ENCODE measurements around the gene PLXDC2.

The PLXDC2 gene

GRCh38 chr10:19789607-19790006, 26.6 kb upstream of the PLXDC2 start:
- peaks cover 3% of the 10 kb centered on the region for H3K4me1 Mint-ChIP-seq
- peaks cover 11% of the 10 kb centered on the region for H3K9me3 Mint-ChIP-seq
- no peak for DNase-seq
- H3K27ac Mint-ChIP-seq, result no peak overlapping the region
- TF ChIP-seq CTCF (IDR thresholded peaks at IDR 0.05), result no peak
- H3K27me3 Mint-ChIP-seq (ENCODE audit: low read depth, poor library complexity), result no peaks in the 10 kb centered on the region
- no peaks in the 10 kb centered on the region for H3K36me3 Mint-ChIP-seq (ENCODE audit: low read depth)
- no peak overlapping the region for H3K4me3 Mint-ChIP-seq

GRCh38 chr10:19791032-19791431, 25.2 kb upstream of the PLXDC2 start:
- Mint-ChIP-seq H3K27me3 (ENCODE audit: low read depth, poor library complexity) (no peaks in the 10 kb centered on the region), H3K36me3 (ENCODE audit: low read depth) (no peaks in the 10 kb centered on the region), H3K4me3 (no peak overlapping the region), H3K9me3 (peaks cover 2% of the 10 kb centered on the region), H3K27ac (no peak overlapping the region), H3K4me1 (peaks cover 3% of the 10 kb centered on the region)
- DNase-seq, result no peak
- no peak for TF ChIP-seq CTCF (IDR thresholded peaks at IDR 0.05)

- DNase-seq, result no peak
- TF ChIP-seq CTCF (IDR thresholded peaks at IDR 0.05), result no peak
- H3K9me3 Mint-ChIP-seq, result peaks cover 19% of the 10 kb centered on the region
- H3K4me1 Mint-ChIP-seq, result no peaks in the 10 kb centered on the region
- H3K27me3 Mint-ChIP-seq (ENCODE audit: low read depth, poor library complexity), result no peaks in the 10 kb centered on the region
- peaks cover 13% of the 10 kb centered on the region for H3K36me3 Mint-ChIP-seq (ENCODE audit: low read depth)
- no peak overlapping the region for H3K27ac Mint-ChIP-seq
- H3K4me3 Mint-ChIP-seq, result no peak overlapping the region
Measured at GRCh38 chr10:19795684-19796083, 20.5 kb upstream of the PLXDC2 start.

- no peak for TF ChIP-seq CTCF (IDR thresholded peaks at IDR 0.05)
- no peak for DNase-seq
- no peaks in the 10 kb centered on the region for H3K27me3 Mint-ChIP-seq (ENCODE audit: low read depth, poor library complexity)
Measured at GRCh38 chr10:19800161-19800560, 16.1 kb upstream of the PLXDC2 start.

GRCh38 chr10:19801369-19801768, 14.9 kb upstream of the PLXDC2 start:
- peaks cover 39% of the 10 kb centered on the region for H3K9me3 Mint-ChIP-seq
- no peak overlapping the region for H3K27ac Mint-ChIP-seq
- no peak for TF ChIP-seq CTCF (IDR thresholded peaks at IDR 0.05)
- H3K27me3 Mint-ChIP-seq (ENCODE audit: low read depth, poor library complexity), result no peaks in the 10 kb centered on the region
- no peaks in the 10 kb centered on the region for H3K4me1 Mint-ChIP-seq
- no peak for DNase-seq
- H3K4me3 Mint-ChIP-seq, result no peak overlapping the region
- H3K36me3 Mint-ChIP-seq (ENCODE audit: low read depth), result peaks cover 27% of the 10 kb centered on the region

More at GRCh38 chr10:19800161-19800560, 16.1 kb upstream of the PLXDC2 start:
- peaks cover 20% of the 10 kb centered on the region for H3K36me3 Mint-ChIP-seq (ENCODE audit: low read depth)
- H3K4me1 Mint-ChIP-seq, result no peaks in the 10 kb centered on the region
- H3K4me3 Mint-ChIP-seq, result no peak overlapping the region
- H3K27ac Mint-ChIP-seq, result no peak overlapping the region
- H3K9me3 Mint-ChIP-seq, result peaks cover 27% of the 10 kb centered on the region

GRCh38 chr10:19803676-19804075, 12.6 kb upstream of the PLXDC2 start:
- Mint-ChIP-seq H3K27me3 (ENCODE audit: low read depth, poor library complexity) (no peaks in the 10 kb centered on the region), H3K4me1 (no peaks in the 10 kb centered on the region), H3K9me3 (peaks cover 33% of the 10 kb centered on the region), H3K27ac (no peak overlapping the region), H3K4me3 (no peak overlapping the region), H3K36me3 (ENCODE audit: low read depth) (peaks cover 24% of the 10 kb centered on the region)
- no peak for DNase-seq
- no peak for TF ChIP-seq CTCF (IDR thresholded peaks at IDR 0.05)
